Thyroid gland (tissue), 4 donors: Measurements from ENCODE around the gene ZNF746. TPM values are rescaled to one million over a fixed set of nuclear protein-coding genes. Genes with fewer than 3 reads are reported as not detected.
"Not testable (repeated sequence)": the region's sequence is repeated elsewhere in the genome, so short reads cannot be mapped to it uniquely, and the experiment has no call there.

Experiments
- DNase-seq, 2 donors: peaks; one replicate each; pipeline ENCODE4 v3.0.0-alpha.2; 2019
- H3K27ac ChIP-seq, 3 donors: fragments of 200-600 bp; sonication (generic); 1 replicate in 2 of 3; 2 replicates in 1 of 3; pipeline ENCODE4 v1.5.1; 2016 to 2019; ENCODE audit warnings: mild to moderate bottlenecking in 1 of 3, moderate library complexity in 1 of 3
- H3K27me3 ChIP-seq: fragments of 200-600 bp; sonication (generic); one replicate; pipeline ENCODE4 v1.5.1; 2019
- H3K36me3 ChIP-seq, 2 donors: fragments of 200-600 bp; sonication (generic); one replicate each; pipeline ENCODE4 v1.5.1; 2016 to 2019
- H3K4me1 ChIP-seq, 2 donors: fragments of 200-600 bp; sonication (generic); one replicate each; pipeline ENCODE4 v1.5.1; 2017 to 2019
- H3K4me3 ChIP-seq, 3 donors: fragments of 200-600 bp; sonication (generic); replicated peaks in 1 of 3; 1 replicate in 2 of 3; 2 replicates in 1 of 3; pipeline ENCODE4 v1.5.1; 2016; ENCODE audit warnings: mild to moderate bottlenecking in 1 of 3
- H3K9me3 ChIP-seq: fragments of 200-600 bp; sonication (generic); one replicate; pipeline ENCODE4 v1.5.1; 2017
- POLR2A ChIP-seq, 2 donors: fragments of 450-650 bp; IDR thresholded peaks; one replicate each; pipeline ENCODE4 v1.6.1; 2017; ENCODE audit warnings: antibody characterized with exemption in 2 of 2, mild to moderate bottlenecking in 2 of 2, moderate library complexity in 1 of 2
- WGBS, 2 donors: methylation state at CpG; one replicate each; pipeline ENCODE4 v1.1.5; 2017; 5-methylcytosine and 5-hydroxymethylcytosine counted together
- intact Hi-C: fragments of 100-400 bp; cut with DNase I; formaldehyde crosslinking; loops from one replicate; pipeline ENCODE4 v1.15.1; 2023
- total RNA-seq, 4 donors: library from RNA; depleted of rRNA; stranded (reverse); fragments of >200 nt; gene quantifications; one replicate each; pipeline ENCODE4 v1.2.3, GENCODE V29; 2016
- TF ChIP-seq, protein P1 (sequence below), 6 experiments: fragments of 200-600 bp in 3 of 6; fragments of 450-650 bp in 3 of 6; sonication (generic) in 3 of 6; IDR thresholded peaks; one replicate each; pipeline ENCODE4 v1.5.1; 2016 to 2019; ENCODE audit warnings: antibody characterized with exemption in 6 of 6, mild to moderate bottlenecking in 2 of 6, inconsistent platforms in 1 of 6, moderate library complexity in 1 of 6

Gene ZNF746
- total RNA-seq, 4 donors from 2014 or later: 19.5 to 27.7 (median 24.0) TPM

DNA sequence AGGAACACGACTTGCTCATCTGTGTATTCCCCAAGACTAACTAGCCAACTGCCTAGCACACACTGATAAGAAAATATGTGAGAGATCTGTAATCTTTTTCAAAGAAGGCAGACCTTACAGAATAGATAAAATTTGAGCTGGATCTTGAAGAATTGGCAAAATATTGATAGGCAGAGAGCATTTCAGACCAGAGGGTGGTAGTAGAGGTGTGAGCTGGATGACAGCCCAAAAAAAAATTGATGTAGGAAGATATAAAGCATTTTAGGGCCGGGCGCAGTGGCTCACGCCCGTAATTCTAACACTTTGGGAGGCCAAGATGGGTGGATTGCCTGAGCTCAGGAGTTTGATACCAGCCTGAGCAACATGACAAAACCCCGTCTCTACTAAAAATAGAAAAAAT lies 1.2 kb upstream of the ZNF746 start:
- Histone ChIP-seq H3K9me3 (no peaks in the 10 kb centered on the region), H3K36me3 (peaks cover 3% of the 10 kb centered on the region in 2 donors), H3K27me3 (no peaks in the 10 kb centered on the region), H3K4me1 (peaks cover 9 to 14% of the 10 kb centered on the region in 2 donors), H3K27ac (no peak overlapping the region), H3K4me3 (no peak overlapping the region)
- intact Hi-C loops: no loop called here
- DNase-seq: no peak
- WGBS, 2 donors: 91 to 93% methylated on average over 6 of the region's 6 CpGs
- TF ChIP-seq, protein P1, sequence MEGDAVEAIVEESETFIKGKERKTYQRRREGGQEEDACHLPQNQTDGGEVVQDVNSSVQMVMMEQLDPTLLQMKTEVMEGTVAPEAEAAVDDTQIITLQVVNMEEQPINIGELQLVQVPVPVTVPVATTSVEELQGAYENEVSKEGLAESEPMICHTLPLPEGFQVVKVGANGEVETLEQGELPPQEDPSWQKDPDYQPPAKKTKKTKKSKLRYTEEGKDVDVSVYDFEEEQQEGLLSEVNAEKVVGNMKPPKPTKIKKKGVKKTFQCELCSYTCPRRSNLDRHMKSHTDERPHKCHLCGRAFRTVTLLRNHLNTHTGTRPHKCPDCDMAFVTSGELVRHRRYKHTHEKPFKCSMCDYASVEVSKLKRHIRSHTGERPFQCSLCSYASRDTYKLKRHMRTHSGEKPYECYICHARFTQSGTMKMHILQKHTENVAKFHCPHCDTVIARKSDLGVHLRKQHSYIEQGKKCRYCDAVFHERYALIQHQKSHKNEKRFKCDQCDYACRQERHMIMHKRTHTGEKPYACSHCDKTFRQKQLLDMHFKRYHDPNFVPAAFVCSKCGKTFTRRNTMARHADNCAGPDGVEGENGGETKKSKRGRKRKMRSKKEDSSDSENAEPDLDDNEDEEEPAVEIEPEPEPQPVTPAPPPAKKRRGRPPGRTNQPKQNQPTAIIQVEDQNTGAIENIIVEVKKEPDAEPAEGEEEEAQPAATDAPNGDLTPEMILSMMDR (IDR thresholded peaks at IDR 0.05): no peak
- no peak for TF ChIP-seq POLR2A (IDR thresholded peaks at IDR 0.05)

DNA sequence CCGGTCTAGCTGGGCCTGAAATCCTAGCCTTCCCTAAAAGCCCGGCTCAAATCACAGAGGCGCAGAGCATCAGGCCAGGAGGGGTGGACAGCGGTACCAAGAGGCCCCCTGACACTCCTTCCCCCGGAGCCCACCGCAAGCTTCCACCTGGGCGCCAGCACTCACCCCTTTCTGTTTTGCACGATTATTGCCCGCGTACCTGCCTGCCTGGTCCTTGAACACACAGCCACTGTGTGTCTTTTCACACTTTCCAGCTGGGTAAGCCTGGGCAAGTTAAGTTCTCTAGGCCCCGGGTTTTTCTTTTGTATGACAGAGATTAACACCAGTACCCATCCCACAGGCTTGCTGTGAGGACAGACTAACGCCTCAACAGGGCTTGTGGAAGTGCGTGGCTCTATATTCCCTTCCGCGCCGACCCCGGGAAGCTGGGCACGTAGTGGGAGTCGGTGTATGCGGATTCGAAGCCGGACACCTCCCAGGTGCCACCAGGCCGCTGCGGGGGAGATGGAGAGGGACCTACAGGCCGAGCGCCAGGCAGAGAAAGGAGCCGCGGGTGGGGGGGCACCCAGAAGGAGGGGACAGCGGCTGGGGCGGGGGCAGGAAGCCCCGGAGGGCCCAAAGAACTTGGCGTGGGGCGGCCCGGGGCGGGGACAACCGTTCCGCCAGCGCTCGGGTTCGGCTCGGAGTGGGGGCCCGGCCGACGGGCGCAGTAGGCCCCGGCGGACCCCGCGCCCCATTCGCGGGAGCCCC lies 792 bp downstream of the ZNF746 start:
- Histone ChIP-seq H3K27ac (peak overlapping the region; percentile 55 to 89 (median 69)), H3K4me3 (peak overlapping the region; percentile 6 to 65 (median 57)), H3K36me3 (peaks cover 23% of the 10 kb centered on the region in 2 donors), H3K4me1 (peaks cover 9 to 14% of the 10 kb centered on the region in 2 donors), H3K27me3 (no peaks in the 10 kb centered on the region), H3K9me3 (no peaks in the 10 kb centered on the region)
- peak; percentile 68 to 69 for DNase-seq
- 3 to 5% methylated on average over 15 to 26 of the region's 51 CpGs for WGBS, 2 donors
- no peak for TF ChIP-seq POLR2A (IDR thresholded peaks at IDR 0.05)
- TF ChIP-seq, protein P1 (IDR thresholded peaks at IDR 0.05): no peak
- intact Hi-C loops: no loop called here

DNA sequence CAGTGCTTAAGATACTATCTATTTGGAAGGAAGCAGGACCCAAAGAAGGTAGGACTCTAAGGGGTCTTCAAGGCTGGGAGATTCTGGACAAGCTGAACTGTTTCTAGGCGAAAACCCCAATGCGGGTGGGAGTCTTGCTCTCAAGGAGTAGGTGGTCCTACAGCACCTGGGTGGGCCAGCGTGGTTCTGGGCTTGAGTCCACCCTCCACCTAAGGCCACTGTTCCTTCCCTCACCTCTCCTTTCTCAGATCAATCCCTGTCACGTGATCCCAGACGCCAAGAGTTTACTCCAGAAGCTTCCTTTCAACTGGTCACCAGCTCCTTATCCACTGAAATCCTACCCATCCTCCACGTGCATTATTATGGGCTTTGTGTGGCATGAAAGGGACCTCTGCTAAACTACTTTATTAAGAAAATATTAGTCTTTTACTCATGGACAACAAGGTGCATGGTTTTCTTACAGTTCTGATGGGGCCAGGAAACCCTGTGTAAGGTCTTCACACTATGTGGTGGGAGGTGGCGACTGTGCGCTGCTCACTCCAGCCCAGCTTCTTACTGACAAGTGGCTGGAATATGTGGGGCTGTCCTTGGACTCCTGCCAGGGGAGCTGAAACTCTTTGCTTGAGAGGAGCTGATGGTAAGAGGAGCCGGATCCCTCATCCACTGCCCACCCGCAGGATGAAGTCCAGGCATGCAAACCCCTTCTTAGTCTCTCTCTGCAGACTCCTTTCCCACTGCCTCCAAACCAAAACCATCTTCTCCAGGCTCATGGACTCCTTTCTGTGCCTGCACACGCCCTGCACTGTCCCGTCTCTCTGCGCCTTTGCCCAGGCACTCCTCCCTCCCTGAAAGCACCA lies 1.6 kb downstream of the ZNF746 start:
- H3K4me1 ChIP-seq: peaks cover 9 to 14% of the 10 kb centered on the region in 2 donors
- peaks cover 31% of the 10 kb centered on the region in 2 donors for H3K36me3 ChIP-seq
- intact Hi-C loops: no loop called here
- H3K9me3 ChIP-seq: no peaks in the 10 kb centered on the region
- H3K4me3 ChIP-seq: peak overlapping the region in 1 of 3 donors; percentile 65
- peak; percentile 82 to 88 for DNase-seq
- 40 to 44% methylated on average over 13 of the region's 13 CpGs for WGBS, 2 donors
- TF ChIP-seq, protein P1 (IDR thresholded peaks at IDR 0.05): no peak
- TF ChIP-seq POLR2A (IDR thresholded peaks at IDR 0.05): no peak
- H3K27me3 ChIP-seq: no peaks in the 10 kb centered on the region
- H3K27ac ChIP-seq: peak overlapping the region in 2 of 3 donors; percentile 40 to 89

DNA sequence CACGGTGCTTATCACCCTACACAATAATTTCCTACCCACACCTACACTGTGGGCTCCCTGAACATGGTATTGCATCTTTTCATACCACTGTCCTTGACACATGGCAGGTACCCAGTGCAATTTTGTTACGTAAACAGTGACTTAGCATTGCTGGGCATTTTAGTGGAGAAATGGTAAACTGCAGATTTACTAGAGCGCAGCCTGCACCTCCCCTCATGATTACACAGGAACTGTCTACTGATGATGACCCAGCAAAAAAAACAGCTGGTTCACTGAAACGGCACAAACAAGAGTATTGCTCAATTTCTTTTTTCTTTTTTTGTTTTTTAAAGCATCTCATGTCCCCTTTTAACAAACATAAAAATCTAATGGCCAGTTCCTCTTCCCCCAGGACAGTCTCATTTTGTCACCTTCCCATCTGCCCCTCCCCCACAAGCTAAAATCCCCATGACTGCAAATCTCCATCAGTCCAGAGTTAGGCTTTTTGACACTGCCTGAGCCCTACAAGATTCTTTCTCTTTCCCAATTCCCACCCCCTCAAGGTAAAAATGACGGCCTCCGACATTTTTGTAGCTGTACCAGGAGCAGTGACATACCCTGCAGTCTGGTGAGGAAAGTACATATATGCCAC lies 2.8 kb downstream of the ZNF746 start:
- Histone ChIP-seq H3K27ac (no peak overlapping the region), H3K27me3 (no peaks in the 10 kb centered on the region), H3K4me3 (no peak overlapping the region), H3K4me1 (peaks cover 9 to 14% of the 10 kb centered on the region in 2 donors), H3K9me3 (no peaks in the 10 kb centered on the region), H3K36me3 (peaks cover 41 to 42% of the 10 kb centered on the region in 2 donors)
- intact Hi-C loops: no loop called here
- peak in 1 of 2 donors; percentile 17 for DNase-seq
- TF ChIP-seq, protein P1 (IDR thresholded peaks at IDR 0.05): no peak
- no peak for TF ChIP-seq POLR2A (IDR thresholded peaks at IDR 0.05)
- 84 to 88% methylated on average over 6 of the region's 6 CpGs for WGBS, 2 donors

GRCh38 chr7:149493975-149494374 lies 3.6 kb downstream of the ZNF746 start:
- H3K27me3 ChIP-seq, H3K9me3 ChIP-seq, H3K27ac ChIP-seq, intact Hi-C loops, H3K4me3 ChIP-seq, DNase-seq: not testable (repeated sequence)
- peaks cover 9 to 14% of the 10 kb centered on the region in 2 donors for H3K4me1 ChIP-seq
- WGBS, 2 donors: 88 to 92% methylated on average over 20 of the region's 20 CpGs
- H3K36me3 ChIP-seq: peaks cover 47% of the 10 kb centered on the region in 2 donors
